ENCODE results near the gene GCN1.

Gene GCN1

GRCh38 chr12:120181991-120182631 lies 12.4 kb downstream of the GCN1 start:
- no peak for DNase-seq

GRCh38 chr12:120180975-120181374 lies 13.5 kb downstream of the GCN1 start:
- no peak for DNase-seq

DNA sequence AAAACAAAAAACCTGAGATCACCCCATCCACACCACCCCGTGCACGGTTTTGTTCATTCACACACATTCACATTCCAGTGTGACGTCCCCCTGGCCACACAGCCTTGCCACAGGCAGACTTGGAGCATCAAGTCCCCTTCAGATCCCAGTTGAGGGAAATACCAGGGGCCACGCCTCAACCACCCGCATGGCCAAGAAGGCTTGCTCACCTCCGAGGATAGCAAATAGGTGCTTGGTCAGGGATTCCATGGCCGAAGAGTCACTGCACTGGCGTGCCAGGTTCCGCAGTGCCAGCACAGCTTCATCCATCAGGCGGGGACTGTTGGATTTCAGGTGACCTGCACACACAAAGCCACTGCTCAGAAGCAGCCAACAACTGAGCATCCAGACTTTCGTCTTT lies 19.0 kb downstream of the GCN1 start:
- no peak for DNase-seq

DNA sequence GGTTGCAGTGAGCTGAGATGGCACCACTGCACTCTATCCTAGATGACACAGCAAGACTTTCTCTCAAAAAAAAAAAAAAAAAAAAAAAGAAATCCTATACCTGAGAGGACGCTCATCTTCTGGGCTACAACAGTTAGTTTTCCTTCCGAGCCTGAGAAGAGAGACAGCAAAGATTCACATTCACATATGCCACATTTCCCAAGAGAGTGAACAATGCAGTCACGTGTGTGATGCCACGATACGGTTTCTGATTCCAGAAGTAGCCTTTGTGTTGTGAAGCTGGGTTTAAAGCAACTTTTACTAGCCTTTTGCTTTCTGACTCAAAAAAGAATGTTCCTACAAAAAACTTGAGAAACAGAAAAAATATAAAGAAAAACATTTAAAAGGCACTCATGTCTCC lies 19.5 kb downstream of the GCN1 start:
- no peak for DNase-seq

DNA sequence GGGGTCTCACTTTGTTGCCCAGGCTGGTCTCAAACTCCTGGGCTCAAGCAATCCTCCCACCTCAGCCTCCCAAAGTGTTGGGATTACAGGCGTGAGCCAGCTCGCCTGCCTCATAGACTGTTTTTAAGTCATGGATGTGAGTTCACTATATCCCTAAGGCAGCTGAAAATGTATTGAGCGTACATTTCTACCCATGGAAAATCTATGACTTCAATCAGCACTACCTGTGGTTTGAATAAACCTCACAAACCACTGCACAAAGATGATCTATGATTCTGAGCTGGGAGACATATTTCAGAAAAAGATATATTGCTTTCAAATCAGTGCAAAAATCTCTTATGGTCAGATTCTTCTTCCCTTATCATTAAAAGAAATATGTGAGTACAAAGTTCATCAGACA lies 22.5 kb downstream of the GCN1 start:
- DNase-seq: no peak

DNA sequence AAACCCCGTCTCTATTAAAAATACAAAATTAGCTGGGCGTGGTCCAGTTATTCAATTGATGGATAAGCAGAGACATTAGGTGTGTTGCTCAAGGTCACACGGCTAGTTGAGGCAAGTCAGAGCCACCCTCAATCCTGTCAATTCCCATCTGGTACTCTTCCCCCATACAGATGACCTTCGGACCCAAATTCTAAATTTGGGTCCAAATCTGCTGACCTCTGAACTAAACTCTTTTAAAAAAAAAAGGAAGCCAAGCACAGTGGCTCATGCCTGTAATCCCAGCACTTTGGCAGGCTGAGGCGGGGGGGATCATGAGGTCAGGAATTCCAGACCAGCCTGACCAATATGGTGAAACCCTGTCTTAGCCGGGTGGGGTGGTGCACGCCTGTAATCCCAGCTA lies 23.9 kb downstream of the GCN1 start:
- DNase-seq: no peak

DNA sequence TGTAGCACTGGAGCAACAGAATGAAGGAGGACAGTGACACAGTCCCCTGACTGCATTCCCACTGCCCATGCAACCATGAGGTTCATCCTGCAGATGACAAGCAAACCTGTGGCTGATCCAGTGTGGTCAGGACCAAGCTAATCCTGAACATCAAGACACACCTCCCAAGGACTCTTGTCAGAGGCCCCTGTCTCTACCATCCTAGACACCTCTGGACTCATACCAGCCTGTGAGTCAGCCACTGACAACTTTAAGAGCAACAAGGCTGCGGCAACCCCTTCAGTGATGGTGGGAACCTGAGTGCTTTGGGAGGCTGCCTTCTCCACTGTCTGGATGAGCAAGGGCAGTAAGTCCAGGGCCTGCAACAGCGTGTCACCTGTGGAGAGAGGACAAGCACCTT lies 24.6 kb downstream of the GCN1 start:
- DNase-seq: no peak

DNA sequence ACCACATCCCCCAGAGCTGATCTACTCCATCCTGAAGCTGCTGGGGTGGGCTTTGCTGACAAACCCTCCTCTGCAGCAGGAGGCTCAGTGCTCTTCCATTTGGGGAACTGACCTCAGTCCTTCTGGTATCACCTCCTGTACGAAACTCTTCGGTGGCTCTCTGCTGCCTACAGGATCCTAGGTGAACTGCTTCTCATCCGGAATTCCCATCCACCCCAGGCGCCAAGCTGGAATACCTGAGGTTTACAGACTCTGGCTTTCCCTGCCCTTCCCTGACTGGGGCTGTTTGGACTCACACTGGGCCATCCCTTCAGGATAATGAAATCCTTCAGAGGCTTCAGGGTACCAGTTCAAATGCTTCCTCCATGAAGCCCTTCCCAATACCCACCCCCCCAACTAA lies 26.2 kb downstream of the GCN1 start:
- no peak for DNase-seq

DNA sequence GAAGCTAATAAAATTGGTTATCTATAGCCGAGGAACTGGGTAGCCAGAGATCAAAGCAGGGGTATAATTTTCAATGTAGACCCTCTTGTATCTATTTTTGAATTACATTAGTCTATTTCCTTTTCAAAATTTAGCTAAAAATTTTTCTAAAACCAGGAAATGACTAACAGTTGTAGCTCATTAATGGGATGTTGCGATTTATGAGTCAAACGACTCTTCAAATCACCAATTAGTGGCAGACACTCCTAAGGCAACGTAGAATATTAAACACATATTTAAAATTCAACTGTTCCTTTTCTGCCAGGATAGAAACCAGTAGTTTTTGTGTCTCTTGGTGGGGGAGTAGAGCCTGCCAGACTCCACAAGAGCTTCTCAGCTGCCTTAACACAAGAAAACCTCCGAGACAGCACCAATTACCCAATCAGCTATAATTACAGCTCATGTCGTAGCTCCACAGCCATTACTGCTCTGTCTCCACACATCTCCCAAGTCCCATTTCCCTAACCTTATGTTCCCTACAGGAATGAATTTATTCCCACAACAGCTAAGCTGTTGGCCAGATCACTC lies 26.9 kb downstream of the GCN1 start:
- no peak for DNase-seq

GRCh38 chr12:120164293-120164692 lies 30.2 kb downstream of the GCN1 start:
- no peak for DNase-seq

GRCh38 chr12:120162763-120163162 lies 31.8 kb downstream of the GCN1 start:
- DNase-seq: no peak

- DNase-seq: no peak
Observed at GRCh38 chr12:120161852-120162251, 32.7 kb downstream of the GCN1 start.

DNA sequence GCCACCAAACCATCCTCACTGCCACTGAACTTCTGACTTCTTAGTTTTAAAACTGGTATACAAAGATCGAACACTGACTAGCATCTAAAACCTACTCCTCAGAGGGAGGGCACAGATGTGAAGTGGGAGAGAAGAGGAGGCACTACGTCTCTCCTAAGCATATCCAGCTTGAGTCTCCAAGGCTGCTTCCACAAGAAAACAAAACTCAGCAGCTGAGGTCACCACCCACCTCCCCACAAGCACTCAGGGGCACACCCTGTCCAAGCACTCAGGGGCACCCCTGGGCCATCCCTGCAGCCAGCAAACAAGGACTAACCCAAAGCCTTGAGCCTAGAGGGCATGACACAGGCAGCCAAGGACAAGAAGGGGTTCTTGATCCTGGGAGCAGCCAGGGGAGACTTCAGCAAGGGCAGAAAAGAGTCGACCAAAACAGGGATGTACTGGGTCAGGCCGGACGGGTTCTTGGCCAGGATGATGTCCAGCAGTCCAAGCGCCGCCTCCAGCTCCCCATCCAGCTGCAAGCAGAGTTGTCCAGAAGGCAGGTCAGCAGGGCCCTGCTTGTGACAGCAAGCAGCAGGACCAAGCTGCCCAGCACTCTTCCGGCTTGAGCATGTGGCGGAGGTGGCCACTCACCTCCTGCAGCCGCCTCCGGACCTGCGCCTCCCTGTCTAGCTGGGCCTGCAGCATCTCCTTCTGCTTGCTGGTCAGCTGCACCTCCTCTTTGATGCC lies 34.8 kb downstream of the GCN1 start:
- DNase-seq: no peak

- no peak for DNase-seq
Observed at GRCh38 chr12:120158351-120158750, 36.2 kb downstream of the GCN1 start.

GRCh38 chr12:120157678-120158077 lies 36.8 kb downstream of the GCN1 start:
- no peak for DNase-seq

GRCh38 chr12:120156315-120157259 lies 37.9 kb downstream of the GCN1 start:
- no peak for DNase-seq

DNA sequence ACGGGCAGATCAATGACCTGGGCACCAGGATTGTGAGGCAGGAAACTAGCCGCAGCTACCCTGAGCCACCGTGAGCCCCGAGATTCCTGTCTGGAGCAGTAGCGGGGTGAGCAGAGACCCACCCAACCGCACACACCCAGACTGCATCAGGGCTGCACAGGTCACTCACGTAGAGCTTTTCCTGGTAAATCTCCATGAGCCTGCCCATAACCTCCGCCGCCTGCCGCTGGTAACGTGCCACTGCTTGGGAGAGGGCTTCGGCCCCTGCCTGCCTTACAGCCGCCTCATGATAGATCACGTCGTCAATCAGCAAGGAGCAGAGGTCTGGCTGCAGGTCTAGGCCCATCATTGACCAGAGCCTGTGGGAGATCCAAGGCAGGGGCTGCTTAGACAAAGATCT lies 39.4 kb downstream of the GCN1 start:
- DNase-seq: no peak

- no peak for DNase-seq
Observed at GRCh38 chr12:120150919-120151525, 43.5 kb downstream of the GCN1 start.

DNA sequence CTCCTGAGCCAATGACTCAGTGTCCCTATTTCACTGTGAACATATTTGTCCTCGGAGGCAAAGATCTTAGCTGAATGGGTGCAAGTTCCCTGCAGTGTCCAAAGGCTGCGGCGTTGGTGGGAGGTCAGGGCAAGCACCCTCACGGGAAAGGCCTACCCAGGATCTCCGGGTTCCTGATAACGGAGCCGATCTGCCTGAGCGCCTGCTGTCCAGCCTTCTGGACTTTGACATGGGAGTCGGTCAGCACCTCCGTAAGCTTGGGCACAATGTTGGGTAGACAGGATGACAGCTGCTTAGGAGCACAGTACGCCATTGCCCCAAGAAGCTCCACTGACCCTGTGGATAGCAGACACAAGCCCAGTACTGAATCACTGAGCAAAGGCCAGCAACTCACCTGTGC lies 46.5 kb downstream of the GCN1 start:
- no peak for DNase-seq

DNA sequence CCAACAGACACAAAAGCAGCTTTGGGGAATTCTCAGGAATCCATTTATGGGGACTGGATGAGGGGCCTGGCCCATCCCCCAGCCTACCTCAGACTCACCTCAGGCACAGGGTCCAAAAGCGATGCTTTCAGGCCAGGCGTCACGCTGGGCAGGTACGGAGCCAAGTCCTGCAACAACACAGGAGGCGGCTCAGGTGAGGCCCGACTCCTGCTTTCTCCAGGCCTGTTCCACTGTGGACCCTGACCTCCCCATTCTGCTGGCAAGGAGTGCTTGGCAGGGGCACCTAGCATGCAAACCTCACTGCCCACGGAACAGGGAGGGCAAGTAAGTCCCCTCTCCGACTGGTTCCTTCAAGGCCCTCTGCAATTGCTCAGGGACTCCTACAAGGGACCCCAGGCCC lies 49.4 kb downstream of the GCN1 start:
- DNase-seq: no peak

DNA sequence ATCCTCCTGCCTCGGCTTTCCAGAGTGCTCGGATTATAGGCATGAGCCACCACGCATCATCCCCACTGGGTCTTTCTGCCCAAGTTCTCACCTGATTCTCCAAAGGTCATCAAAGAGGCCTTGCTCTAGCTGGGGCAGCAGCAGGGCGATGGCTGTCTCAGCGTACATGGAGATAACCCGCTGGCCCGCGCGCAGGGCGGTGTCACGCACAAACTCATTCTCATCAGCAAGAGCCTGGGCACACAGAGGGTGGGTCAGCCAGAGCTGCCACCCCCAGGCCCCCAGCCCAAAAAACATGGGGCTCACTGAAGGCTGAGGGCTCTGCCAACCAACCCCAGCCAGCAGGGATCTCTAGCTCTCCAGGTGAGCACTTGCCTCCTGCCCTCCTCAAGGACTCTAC lies 50.3 kb downstream of the GCN1 start:
- DNase-seq: no peak

DNA sequence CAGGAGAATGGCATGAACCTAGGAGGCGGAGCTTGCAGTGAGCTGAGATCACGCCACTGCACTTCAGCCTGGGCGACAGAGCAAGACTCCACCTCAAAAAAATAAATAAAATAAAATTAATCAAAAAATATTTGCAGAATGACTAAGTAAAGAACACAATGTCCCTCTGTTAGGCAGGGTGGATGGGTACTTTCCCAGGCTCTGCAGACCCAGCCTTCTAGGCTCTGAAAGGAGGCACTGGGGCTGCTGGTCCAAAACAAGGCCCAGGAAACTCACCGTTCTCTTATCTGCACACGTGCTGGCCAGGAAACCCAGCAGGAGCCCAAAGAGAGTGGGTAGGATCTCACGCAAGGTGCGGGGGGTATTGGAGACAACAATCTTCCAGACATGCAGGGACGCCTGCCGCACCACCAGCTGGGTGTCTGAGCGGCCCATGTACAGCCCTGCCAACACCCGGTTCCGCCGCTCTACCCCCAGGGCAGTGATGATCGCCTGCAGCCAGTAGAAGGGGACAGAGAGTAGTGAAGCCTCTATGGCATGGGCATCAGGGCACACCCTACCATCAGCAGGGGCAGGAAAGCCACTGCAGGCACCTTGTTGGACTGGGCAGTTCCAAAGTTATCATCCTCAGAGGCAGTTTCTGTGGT lies 52.2 kb downstream of the GCN1 start:
- DNase-seq: no peak

All from femur (tissue), 1 donor.